Measurements from ENCODE around the gene GABRR2.
A peak's percentile ranks its signal among the peaks of the same experiment; 100 is the strongest.

GABRR2 gene

DNA sequence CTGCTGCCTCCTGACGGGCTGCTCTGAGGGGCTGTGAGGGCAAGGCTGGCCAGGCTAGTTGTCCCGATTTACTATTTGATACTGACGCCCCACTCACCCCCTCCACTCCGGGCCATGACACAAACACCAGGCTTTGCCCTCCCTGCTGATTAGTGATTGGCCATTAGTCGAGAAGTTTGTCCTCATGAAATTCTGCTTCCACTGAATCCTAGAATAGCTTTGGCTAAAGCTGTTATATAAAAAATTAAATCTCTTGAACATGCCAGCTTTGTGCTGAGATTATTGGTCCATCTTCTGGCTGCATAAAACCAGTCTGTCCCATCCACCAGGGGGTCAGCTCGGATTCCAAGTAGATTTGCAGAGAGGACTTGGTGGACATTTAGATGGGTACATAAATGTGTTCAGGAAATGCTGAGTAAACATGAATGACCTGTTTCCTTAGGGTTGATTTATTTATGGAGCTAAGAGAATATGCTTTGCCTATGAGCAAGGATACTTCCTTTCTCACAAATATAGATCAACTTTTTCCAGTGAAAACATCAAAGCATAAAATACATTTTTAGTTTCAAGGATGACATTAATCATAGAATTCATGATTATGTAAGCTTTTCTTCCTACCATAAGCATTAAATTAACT is at the start of gene GABRR2:
Gene GABRR2, minus strand, starts transcription at position 51 of the 637 bp plus-strand sequence. CDS start 134 bp downstream, outside the sequence.
- no peak for DNase-seq (ENCODE audit: low read depth in 2 of 2)

GRCh38 chr6:89364586-89364985 is 49.5 kb upstream of the GABRR2 start:
- DNase-seq (ENCODE audit: low read depth in 2 of 2), result no peak

DNA sequence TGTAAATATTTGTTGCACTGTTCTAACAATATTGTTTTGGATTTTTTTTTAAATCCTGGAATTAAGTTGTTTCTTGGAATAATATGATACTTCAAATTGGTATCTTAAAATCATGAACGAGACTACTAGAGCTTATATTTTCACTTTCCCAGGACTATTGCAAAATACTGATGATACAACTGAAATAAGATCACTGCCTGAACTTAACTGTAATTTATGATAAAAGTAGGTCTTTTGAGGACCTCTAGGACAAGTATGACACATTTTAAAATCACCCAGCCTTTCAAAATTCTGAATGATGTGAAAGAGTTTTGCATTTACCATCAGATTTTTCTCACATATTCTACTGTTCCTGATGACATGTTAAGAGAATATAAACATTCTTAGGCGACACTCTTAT is 46.1 kb upstream of the GABRR2 start:
- no peak for DNase-seq (ENCODE audit: low read depth in 2 of 2)

DNA sequence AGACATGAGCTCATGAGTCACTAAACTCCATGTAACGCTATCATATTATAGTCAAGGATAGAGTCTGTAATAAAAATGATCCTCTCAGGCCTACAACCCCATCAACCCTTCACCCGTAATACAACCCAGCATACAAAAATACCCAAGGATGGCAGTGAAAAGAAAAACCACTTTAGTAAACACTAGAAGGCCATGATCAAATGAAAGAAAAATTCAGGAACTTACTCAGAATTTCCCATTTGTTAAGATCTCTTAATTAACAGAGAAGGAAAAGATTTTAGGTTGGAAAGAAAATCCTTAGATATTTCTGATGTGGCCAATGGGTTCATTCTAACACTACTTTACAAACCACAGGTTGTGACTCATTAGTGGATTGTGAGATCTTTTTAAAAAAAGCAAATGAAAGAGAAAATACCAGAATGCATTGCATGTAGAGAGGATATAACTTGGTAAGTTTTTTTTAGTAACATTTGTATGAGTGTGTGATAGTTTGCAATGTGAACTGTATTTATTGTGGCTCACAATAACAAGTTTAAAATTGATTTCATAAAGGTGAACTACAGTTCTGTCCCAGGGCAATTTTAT is 45.4 kb upstream of the GABRR2 start:
- DNase-seq (ENCODE audit: low read depth in 2 of 2), result no peak

GRCh38 chr6:89359561-89359960 is 44.5 kb upstream of the GABRR2 start:
- no peak for DNase-seq (ENCODE audit: low read depth in 2 of 2)

DNA sequence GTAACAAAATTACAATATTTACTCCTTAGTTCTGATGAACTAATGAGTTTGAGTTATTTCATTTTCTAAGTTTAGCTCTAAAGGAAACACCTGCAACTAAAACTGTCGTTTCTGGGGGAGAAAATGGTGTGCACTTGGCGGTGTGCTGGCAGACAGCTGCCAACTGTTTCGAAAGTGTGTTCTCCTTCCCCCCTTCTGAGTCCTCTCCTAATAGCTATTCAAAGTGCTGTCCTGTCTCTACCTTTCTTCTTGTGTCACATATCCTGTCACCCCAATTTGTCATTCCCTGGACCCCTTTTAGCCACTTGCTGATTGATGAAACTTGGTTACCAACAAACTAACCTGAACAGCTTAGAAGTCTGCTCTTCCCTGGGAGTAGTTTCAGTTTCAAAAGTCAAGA is 42.3 kb upstream of the GABRR2 start:
- no peak for DNase-seq (ENCODE audit: low read depth in 2 of 2)

GRCh38 chr6:89356642-89357170 is 41.6 kb upstream of the GABRR2 start:
- no peak for DNase-seq (ENCODE audit: low read depth in 2 of 2)

DNA sequence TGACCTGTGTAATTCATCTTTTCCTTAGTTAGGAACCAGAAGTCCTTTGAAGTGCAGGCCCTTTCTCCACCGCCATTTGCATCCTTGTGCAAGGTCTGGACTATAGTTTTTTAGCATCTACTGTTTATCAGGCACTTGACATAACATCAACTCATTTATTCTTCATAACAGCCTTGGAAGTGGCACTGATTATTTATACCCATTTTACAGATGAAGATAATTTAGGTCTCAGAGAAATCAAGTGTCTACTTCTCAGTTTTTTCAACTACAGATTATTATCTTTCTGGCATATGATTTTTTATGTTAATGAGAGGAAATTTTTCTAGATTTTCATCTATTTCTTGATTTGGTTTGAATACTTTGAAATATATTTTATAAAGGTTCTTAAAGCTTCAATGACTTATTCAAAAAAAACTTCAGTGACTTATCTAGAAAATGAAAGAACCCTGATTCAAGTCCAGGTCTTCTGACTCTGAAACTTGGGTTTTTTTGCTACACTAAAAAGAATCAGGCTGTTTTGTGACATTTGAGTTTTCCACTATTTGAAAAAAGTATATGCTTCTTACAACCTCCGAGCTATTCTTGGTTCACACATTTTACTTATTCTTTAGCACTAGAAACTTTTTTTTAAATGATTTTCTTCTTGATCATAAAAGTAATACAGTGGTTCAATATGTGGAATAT is 40.6 kb upstream of the GABRR2 start:
- no peak for DNase-seq (ENCODE audit: low read depth in 2 of 2)

DNA sequence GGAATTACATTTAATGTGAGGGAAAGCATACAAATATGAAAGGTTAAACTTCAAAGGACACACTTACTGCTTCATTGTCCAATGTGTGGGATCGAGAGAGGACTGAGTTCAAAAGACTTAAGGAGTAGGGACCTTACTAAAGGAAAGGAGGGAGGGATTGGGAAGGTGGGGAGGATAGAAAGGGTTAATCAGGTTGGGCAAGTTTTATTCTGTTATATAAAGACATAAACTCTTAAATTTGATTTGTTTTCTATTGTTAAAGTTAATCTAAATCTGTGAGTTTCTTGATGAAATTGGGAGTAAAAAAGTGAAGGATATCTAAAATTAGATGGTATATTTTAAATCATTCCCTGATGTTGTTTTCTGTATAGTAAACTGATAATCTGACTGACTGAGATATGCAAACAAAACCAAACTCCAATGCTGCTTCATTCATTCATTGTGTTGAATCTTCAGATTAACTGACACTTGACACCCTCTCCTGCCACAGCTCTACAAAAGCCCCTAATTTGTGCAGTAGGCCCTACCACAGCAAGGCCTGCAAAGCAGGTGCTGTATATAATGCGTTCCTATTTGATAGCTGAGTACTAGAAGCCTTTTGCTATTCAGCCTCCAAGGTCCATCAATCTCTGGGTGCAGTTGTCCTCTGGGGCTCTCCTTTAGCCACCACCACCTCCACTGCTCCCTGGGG is 38.7 kb upstream of the GABRR2 start:
- no peak for DNase-seq (ENCODE audit: low read depth in 2 of 2)

- no peak for DNase-seq (ENCODE audit: low read depth in 2 of 2)
Measured at GRCh38 chr6:89353118-89353556, 38.0 kb upstream of the GABRR2 start.

- DNase-seq (ENCODE audit: low read depth in 2 of 2), result peak; percentile 53 to 65
Measured at GRCh38 chr6:89352278-89353117, 37.4 kb upstream of the GABRR2 start, which contains the start of gene UBE2J1. UBE2J1 (minus strand) TSS chr6:89352722; CDS start chr6:89352569, 153 bp downstream.

DNA sequence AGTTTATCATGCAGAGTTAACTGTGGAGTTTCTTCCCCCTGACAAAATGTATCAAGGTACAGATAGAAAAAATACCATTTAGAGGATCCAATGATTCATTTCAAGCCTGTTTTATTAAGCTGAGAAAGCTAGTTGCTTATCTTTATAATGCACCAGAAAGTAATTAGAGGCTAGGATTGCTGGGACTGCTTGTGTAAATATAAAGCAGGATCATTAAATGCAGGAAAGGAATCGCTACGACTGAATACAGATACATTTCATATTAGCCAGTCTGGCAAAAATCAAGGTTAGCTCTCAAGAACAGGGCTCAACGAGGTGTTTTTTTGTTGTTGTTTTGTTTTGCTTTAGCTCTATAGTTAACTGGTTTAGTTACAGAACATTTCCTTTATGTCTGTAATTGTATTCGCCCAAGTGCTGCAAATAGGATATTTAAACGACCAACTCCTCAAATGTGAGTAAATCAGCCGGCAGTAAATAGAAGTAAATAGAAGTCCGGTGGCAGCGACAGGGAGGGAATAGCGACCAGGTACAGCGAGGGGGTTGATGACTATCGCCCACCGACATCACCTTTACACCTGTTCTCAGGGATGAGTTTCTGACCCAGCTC is 36.7 kb upstream of the GABRR2 start:
- DNase-seq (ENCODE audit: low read depth in 2 of 2), result no peak

DNA sequence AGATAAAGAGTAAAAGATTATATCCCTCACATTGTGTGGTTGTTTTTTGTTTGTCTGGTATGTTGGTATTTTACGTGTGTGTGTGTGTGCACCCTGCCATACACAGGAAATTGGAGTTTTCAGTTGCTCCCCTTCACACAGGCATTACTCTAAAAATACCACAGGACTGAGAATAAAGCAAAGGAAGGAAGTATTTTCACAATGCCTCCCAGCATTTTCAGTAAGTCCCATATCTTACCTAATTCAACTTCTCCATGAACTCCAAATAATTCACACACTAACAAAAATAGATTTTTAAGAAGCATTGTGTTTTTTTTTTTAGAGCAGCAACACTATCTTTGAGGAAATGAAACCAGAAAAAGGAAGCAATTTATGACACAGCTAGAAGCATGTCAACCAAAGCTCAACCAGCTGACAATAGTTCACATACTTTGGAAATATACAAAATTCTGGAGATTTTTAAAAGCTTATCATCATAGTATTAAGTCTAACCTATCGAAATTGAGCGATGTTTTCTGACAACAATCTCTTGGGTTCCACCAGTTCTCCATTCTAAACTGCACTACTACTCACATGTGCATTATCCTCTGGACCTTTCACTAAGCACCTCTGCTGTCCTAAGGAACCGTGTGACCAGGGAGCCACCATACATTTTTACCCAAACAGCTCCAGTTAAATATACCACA is 35.3 kb upstream of the GABRR2 start:
- no peak for DNase-seq (ENCODE audit: low read depth in 2 of 2)

DNA sequence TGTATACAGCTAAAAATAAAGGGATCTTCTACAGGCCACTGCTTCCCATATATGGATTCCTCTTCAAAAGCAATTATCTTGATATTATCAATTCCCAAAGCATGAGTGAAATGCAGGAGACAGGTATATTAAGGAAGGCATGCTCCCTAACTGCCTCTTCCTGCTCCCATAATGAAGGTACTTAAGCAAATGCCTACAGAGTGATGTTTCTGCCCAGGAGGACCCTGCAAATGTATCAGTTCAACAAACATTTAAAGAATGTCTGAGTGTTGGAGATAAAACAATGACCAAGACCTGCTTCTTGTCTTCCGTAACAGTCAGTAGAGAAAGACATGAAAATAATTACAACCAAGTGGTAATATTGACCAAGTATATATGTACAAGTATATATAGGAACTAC is 33.3 kb upstream of the GABRR2 start:
- DNase-seq (ENCODE audit: low read depth in 2 of 2), result no peak

DNA sequence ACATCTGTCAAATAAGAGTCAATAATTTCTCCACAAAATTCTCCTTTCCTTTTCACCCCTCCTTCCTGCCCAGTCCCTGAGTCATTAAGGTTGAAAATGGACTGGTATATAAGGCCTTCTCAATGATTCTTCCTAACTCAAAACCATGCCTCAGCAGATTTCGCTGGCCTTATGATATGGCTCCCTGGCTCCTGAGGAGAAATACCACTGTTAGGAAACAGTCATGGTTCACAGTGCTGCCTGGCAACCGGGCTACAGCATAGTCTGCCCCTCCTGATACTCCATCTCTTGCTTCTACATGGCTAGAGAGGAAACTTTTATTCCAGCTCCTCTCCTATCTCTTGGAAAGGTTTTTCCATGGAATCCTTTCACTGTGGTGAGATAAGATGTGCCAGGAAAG is 32.7 kb upstream of the GABRR2 start:
- DNase-seq (ENCODE audit: low read depth in 2 of 2), result no peak

- DNase-seq (ENCODE audit: low read depth in 2 of 2), result no peak
Measured at GRCh38 chr6:89346433-89346832, 31.3 kb upstream of the GABRR2 start.

- no peak for DNase-seq (ENCODE audit: low read depth in 2 of 2)
Measured at GRCh38 chr6:89339565-89339964, 24.5 kb upstream of the GABRR2 start.

DNA sequence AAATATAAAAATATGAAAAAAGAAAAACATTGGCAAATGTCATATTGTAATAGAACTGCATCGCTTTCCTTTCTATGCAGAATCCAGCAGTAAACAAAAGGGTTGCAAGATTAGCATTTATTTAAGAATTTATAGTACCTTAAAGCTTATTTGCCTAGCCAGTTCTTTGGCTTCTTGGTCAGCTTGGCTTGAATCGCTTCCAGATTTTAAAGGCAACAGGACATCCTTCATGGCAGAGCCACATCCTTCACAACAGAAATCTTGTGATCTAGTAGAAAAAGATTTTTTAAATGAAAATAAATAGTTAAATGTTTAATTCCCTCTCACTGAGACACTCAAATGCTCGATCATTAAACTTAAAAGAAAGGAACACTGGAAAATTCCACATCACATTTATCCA is 20.1 kb upstream of the GABRR2 start:
- DNase-seq (ENCODE audit: low read depth in 2 of 2), result no peak

GRCh38 chr6:89330910-89331309 is 15.8 kb upstream of the GABRR2 start:
- no peak for DNase-seq (ENCODE audit: low read depth in 2 of 2)

DNA sequence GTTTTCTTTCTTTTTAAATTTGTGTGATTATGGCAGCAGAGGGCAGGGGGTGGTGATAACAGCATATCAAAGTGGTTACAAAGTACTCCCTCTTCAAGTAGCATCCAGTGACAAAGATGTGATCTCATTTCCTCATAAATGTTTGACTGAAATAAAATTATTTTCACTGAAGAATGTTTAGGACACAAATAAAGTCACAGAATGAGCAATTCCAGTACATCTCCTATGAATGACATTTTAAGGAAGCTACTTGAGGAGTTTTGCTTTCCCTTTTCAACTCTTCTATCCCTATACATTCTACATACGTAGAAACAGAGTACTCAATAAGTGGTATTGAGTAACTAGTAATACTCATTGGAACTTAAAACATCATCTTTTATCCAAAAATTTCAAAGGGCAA is 13.9 kb upstream of the GABRR2 start:
- no peak for DNase-seq (ENCODE audit: low read depth in 2 of 2)

Data from activated CD4-positive, alpha-beta T cell treated with anti-CD3 and anti-CD28 coated beads for 24 hours (primary cell).